ENCODE results near the gene MSANTD1.

- TF ChIP-seq POLR2AphosphoS5 (IDR thresholded peaks at IDR 0.05; ENCODE audit: low read depth, low read length) (no peak), ATF2 (IDR thresholded peaks at IDR 0.05; ENCODE audit: low read length) (no peak), GABPA (IDR thresholded peaks at IDR 0.05; ENCODE audit: borderline replicate concordance, insufficient read depth, low read length) (no peak), ZNF274 (IDR thresholded peaks at IDR 0.05; ENCODE audit: borderline replicate concordance, extremely low read depth, low read length) (no peak), TAF7 (optimal IDR thresholded peaks at IDR 0.05; ENCODE audit: borderline replicate concordance, low read depth, low read length) (no peak), CTCF (IDR thresholded peaks at IDR 0.05; ENCODE audit: control extremely low read depth in 1 of 3, insufficient read depth in 1 of 3, low read depth in 1 of 3, low read length in 3 of 3) (no peak), NANOG (IDR thresholded peaks at IDR 0.05; ENCODE audit: insufficient read depth, low read depth, low read length, poor library complexity, severe bottlenecking) (no peak), JUND (IDR thresholded peaks at IDR 0.05; ENCODE audit: low read length) (no peak), TCF12 (IDR thresholded peaks at IDR 0.05; ENCODE audit: low read depth, low read length) (no peak), POLR2A (IDR thresholded peaks at IDR 0.05; ENCODE audit: control extremely low read depth in 1 of 2, low read depth in 2 of 2, low read length in 2 of 2) (no peak)
Measured at GRCh38 chr4:3253808-3254207, 4.8 kb downstream of the MSANTD1 start.

Measured in H1 (cell line).